Esophagus muscularis mucosa (tissue), 4 donors: Measurements from ENCODE around the gene MRPS7.

Source experiments
- CTCF ChIP-seq, 3 experiments: fragments of 200-600 bp in 2 of 3; fragments of 450-650 bp in 1 of 3; sonication (generic) in 2 of 3; IDR thresholded peaks; one replicate each; pipeline ENCODE4 v1.5.1; 2017 to 2019; ENCODE audit warnings: antibody characterized with exemption in 3 of 3, mild to moderate bottlenecking in 2 of 3, moderate library complexity in 1 of 3
- EP300 ChIP-seq: sonication (generic); formaldehyde crosslinking; IDR thresholded peaks from one replicate; pipeline ENCODE4 v1.6.1; 2017; ENCODE audit warnings: antibody characterized with exemption
- POLR2A ChIP-seq: fragments of 450-650 bp; IDR thresholded peaks from one replicate; pipeline ENCODE4 v1.6.1; 2017; ENCODE audit warnings: antibody characterized with exemption, moderate library complexity, mild to moderate bottlenecking, low read depth
- POLR2AphosphoS5 ChIP-seq, 2 donors: sonication (generic); formaldehyde crosslinking; IDR thresholded peaks; one replicate each; pipeline ENCODE4 v1.6.1; 2017; ENCODE audit warnings: antibody characterized with exemption in 2 of 2

GRCh38 chr17:75266316-75267152 is 4.9 kb downstream of the MRPS7 start:
- TF ChIP-seq CTCF (IDR thresholded peaks at IDR 0.05) (no peak), POLR2AphosphoS5 (IDR thresholded peaks at IDR 0.05) (no peak), POLR2A (no peak), EP300 (no peak)
